Measurements from ENCODE around the gene ATP8B3. TPM values are rescaled to one million over a fixed set of nuclear protein-coding genes. Genes with fewer than 3 reads are reported as not detected.
A peak's percentile ranks its signal among the peaks of the same experiment; 100 is the strongest.

Gene ATP8B3
- total RNA-seq, 1 donor from 2014 or later, result 3.0 TPM

GRCh38 chr19:1850809-1851653 lies 39.0 kb upstream of the ATP8B3 start:
- Histone ChIP-seq H3K9me3 (ENCODE audit: insufficient read depth, low read depth, low read length) (no peaks in the 10 kb centered on the region), H3K27me3 (ENCODE audit: insufficient read depth, low read length) (no peaks in the 10 kb centered on the region), H4K20me1 (ENCODE audit: insufficient read depth, low read length) (peaks cover 78% of the 10 kb centered on the region), H2AFZ (ENCODE audit: low read depth, low read length) (no peak overlapping the region), H3K36me3 (ENCODE audit: insufficient read depth, low read length) (no peaks in the 10 kb centered on the region), H3K4me3 (ENCODE audit: insufficient read depth, low read depth, low read length) (no peak overlapping the region), H3K4me2 (ENCODE audit: low read length) (no peak overlapping the region), H3K9ac (ENCODE audit: low read length) (no peak overlapping the region), H3K4me1 (ENCODE audit: insufficient read depth, low read length) (peaks cover 25% of the 10 kb centered on the region), H3K27ac (ENCODE audit: low read depth, low read length) (no peak overlapping the region), H3K79me2 (ENCODE audit: insufficient read depth, low read length) (peaks cover 68% of the 10 kb centered on the region)
- Mint-ChIP-seq H3K27ac (ENCODE audit: unreplicated experiment) (peak overlapping the region; percentile 41), H3K36me3 (ENCODE audit: low read depth, unreplicated experiment) (no peaks in the 10 kb centered on the region), H3K4me3 (ENCODE audit: unreplicated experiment) (peak overlapping the region; percentile 54), H3K9me3 (ENCODE audit: unreplicated experiment) (no peaks in the 10 kb centered on the region), H3K27me3 (ENCODE audit: low read depth, unreplicated experiment) (no peaks in the 10 kb centered on the region), H3K4me1 (ENCODE audit: low read depth, unreplicated experiment) (peaks cover 22% of the 10 kb centered on the region)
- DNase-seq (ENCODE audit: low read depth), result no peak
- TF ChIP-seq CTCF (IDR thresholded peaks at IDR 0.05; ENCODE audit: insufficient read depth, low read depth, low read length), result no peak
- TF ChIP-seq EZH2 (IDR thresholded peaks at IDR 0.05; ENCODE audit: insufficient read depth, low read length), result no peak
- FAIRE-seq, result no peak

GRCh38 chr19:1849886-1850398 lies 37.9 kb upstream of the ATP8B3 start:
- no peaks in the 10 kb centered on the region for H3K36me3 ChIP-seq (ENCODE audit: insufficient read depth, low read length)
- H3K4me2 ChIP-seq (ENCODE audit: low read length), result no peak overlapping the region
- H3K4me3 ChIP-seq (ENCODE audit: insufficient read depth, low read depth, low read length), result no peak overlapping the region
- no peaks in the 10 kb centered on the region for H3K9me3 ChIP-seq (ENCODE audit: insufficient read depth, low read depth, low read length)
- H3K36me3 Mint-ChIP-seq (ENCODE audit: low read depth, unreplicated experiment), result no peaks in the 10 kb centered on the region
- peaks cover 79% of the 10 kb centered on the region for H4K20me1 ChIP-seq (ENCODE audit: insufficient read depth, low read length)
- H3K9ac ChIP-seq (ENCODE audit: low read length), result no peak overlapping the region
- H3K27ac Mint-ChIP-seq (ENCODE audit: unreplicated experiment), result peak overlapping the region; percentile 63
- H3K4me3 Mint-ChIP-seq (ENCODE audit: unreplicated experiment), result no peak overlapping the region
- H3K27me3 ChIP-seq (ENCODE audit: insufficient read depth, low read length), result no peaks in the 10 kb centered on the region
- peaks cover 16% of the 10 kb centered on the region for H3K4me1 ChIP-seq (ENCODE audit: insufficient read depth, low read length)
- FAIRE-seq (no peak), DNase-seq (ENCODE audit: low read depth) (no peak)
- H3K27me3 Mint-ChIP-seq (ENCODE audit: low read depth, unreplicated experiment), result no peaks in the 10 kb centered on the region
- no peaks in the 10 kb centered on the region for H3K9me3 Mint-ChIP-seq (ENCODE audit: unreplicated experiment)
- no peak overlapping the region for H3K27ac ChIP-seq (ENCODE audit: low read depth, low read length)
- H3K4me1 Mint-ChIP-seq (ENCODE audit: low read depth, unreplicated experiment), result peaks cover 20% of the 10 kb centered on the region
- H2AFZ ChIP-seq (ENCODE audit: low read depth, low read length), result no peak overlapping the region
- TF ChIP-seq CTCF (IDR thresholded peaks at IDR 0.05; ENCODE audit: insufficient read depth, low read depth, low read length), result no peak
- no peak for TF ChIP-seq EZH2 (IDR thresholded peaks at IDR 0.05; ENCODE audit: insufficient read depth, low read length)
- peaks cover 68% of the 10 kb centered on the region for H3K79me2 ChIP-seq (ENCODE audit: insufficient read depth, low read length)

GRCh38 chr19:1849132-1849474 lies 37.0 kb upstream of the ATP8B3 start:
- Histone ChIP-seq H3K9ac (ENCODE audit: low read length) (no peak overlapping the region), H3K27me3 (ENCODE audit: insufficient read depth, low read length) (no peaks in the 10 kb centered on the region), H3K79me2 (ENCODE audit: insufficient read depth, low read length) (peaks cover 68% of the 10 kb centered on the region), H2AFZ (ENCODE audit: low read depth, low read length) (no peak overlapping the region), H3K27ac (ENCODE audit: low read depth, low read length) (no peak overlapping the region), H3K36me3 (ENCODE audit: insufficient read depth, low read length) (no peaks in the 10 kb centered on the region), H3K9me3 (ENCODE audit: insufficient read depth, low read depth, low read length) (no peaks in the 10 kb centered on the region), H3K4me2 (ENCODE audit: low read length) (no peak overlapping the region), H3K4me3 (ENCODE audit: insufficient read depth, low read depth, low read length) (no peak overlapping the region), H4K20me1 (ENCODE audit: insufficient read depth, low read length) (peaks cover 80% of the 10 kb centered on the region), H3K4me1 (ENCODE audit: insufficient read depth, low read length) (peaks cover 14% of the 10 kb centered on the region)
- peaks cover 15% of the 10 kb centered on the region for H3K4me1 Mint-ChIP-seq (ENCODE audit: low read depth, unreplicated experiment)
- H3K27ac Mint-ChIP-seq (ENCODE audit: unreplicated experiment), result peak overlapping the region; percentile 69
- TF ChIP-seq EZH2 (IDR thresholded peaks at IDR 0.05; ENCODE audit: insufficient read depth, low read length) (no peak), CTCF (IDR thresholded peaks at IDR 0.05; ENCODE audit: insufficient read depth, low read depth, low read length) (no peak)
- DNase-seq (ENCODE audit: low read depth) (no peak), FAIRE-seq (no peak)
- no peaks in the 10 kb centered on the region for H3K36me3 Mint-ChIP-seq (ENCODE audit: low read depth, unreplicated experiment)
- H3K9me3 Mint-ChIP-seq (ENCODE audit: unreplicated experiment), result no peaks in the 10 kb centered on the region
- no peaks in the 10 kb centered on the region for H3K27me3 Mint-ChIP-seq (ENCODE audit: low read depth, unreplicated experiment)
- H3K4me3 Mint-ChIP-seq (ENCODE audit: unreplicated experiment), result peak overlapping the region; percentile 83
